ENCODE measurements around the gene NRXN3.

Gene NRXN3

GRCh38 chr14:79256380-79256779 lies 1086.2 kb downstream of the NRXN3 start:
- H3K4me3 ChIP-seq (ENCODE audit: low read depth, low read length), result no peak overlapping the region
- no peak for TF ChIP-seq CTCF (IDR thresholded peaks at IDR 0.05; ENCODE audit: borderline replicate concordance, insufficient read depth, low read depth, low read length)

GRCh38 chr14:79260406-79260805 lies 1090.2 kb downstream of the NRXN3 start:
- no peak overlapping the region for H3K4me3 ChIP-seq (ENCODE audit: low read depth, low read length)
- no peak for TF ChIP-seq CTCF (IDR thresholded peaks at IDR 0.05; ENCODE audit: borderline replicate concordance, insufficient read depth, low read depth, low read length)

DNA sequence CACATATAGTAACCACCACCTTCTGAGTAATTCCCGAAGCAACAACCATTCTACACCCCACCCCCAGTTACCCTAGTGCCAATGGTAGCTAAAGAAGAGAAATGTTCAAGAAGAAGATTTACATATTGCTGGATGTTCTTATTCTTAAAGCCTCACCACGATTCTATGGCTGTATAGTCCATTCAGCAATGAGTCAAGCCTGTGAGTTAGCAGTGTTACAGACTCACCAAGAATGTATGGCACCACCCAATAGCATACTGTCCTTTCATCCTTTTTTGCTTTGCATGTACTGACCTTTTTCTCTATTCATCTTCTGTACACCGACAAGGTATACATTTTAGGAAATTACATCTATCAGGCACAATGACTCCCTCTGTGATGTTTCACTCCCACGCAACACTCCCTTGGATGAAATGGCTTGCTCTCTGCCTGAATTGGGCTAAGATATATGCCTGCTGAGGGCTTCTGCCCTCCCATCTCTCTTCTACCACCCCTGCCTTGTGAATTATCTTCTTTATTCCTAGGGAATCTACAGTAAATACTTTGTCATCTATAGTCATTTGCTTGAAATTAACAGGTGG lies 1095.3 kb downstream of the NRXN3 start:
- TF ChIP-seq CTCF (IDR thresholded peaks at IDR 0.05; ENCODE audit: borderline replicate concordance, insufficient read depth, low read depth, low read length), result no peak
- no peak overlapping the region for H3K4me3 ChIP-seq (ENCODE audit: low read depth, low read length)

- TF ChIP-seq CTCF (IDR thresholded peaks at IDR 0.05; ENCODE audit: borderline replicate concordance, insufficient read depth, low read depth, low read length), result no peak
- H3K4me3 ChIP-seq (ENCODE audit: low read depth, low read length), result no peak overlapping the region
Observed at GRCh38 chr14:79270361-79270760, 1100.2 kb downstream of the NRXN3 start.

DNA sequence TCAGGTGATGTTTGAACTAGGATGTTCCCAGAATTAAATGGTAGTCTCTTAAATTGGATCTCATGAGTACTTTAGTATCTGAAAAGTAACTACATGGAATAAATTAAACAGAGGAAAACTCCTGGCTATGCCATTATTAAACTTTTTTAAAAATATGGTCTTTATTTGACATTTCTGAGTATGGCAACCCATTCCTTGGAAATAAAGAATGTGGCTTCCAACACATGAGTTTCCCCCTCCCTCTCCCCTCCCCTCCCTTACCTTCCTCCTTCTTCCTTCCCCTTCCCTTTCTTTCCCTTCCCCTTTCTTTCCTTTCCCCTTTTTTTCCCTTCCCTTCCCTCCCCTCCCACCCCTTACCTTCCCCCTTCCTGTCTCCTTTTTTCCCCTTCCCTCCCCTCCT lies 1100.9 kb downstream of the NRXN3 start:
- TF ChIP-seq CTCF (IDR thresholded peaks at IDR 0.05; ENCODE audit: borderline replicate concordance, insufficient read depth, low read depth, low read length), result no peak
- no peak overlapping the region for H3K4me3 ChIP-seq (ENCODE audit: low read depth, low read length)

- H3K4me3 ChIP-seq (ENCODE audit: low read depth, low read length), result no peak overlapping the region
- TF ChIP-seq CTCF (IDR thresholded peaks at IDR 0.05; ENCODE audit: borderline replicate concordance, insufficient read depth, low read depth, low read length), result no peak
Observed at GRCh38 chr14:79274641-79275291, 1104.6 kb downstream of the NRXN3 start.

GRCh38 chr14:79275292-79275655 lies 1105.1 kb downstream of the NRXN3 start:
- no peak overlapping the region for H3K4me3 ChIP-seq (ENCODE audit: low read depth, low read length)
- TF ChIP-seq CTCF (IDR thresholded peaks at IDR 0.05; ENCODE audit: borderline replicate concordance, insufficient read depth, low read depth, low read length), result no peak
